WERI-Rb-1 (cell line): Measurements from ENCODE around the gene LRRC4C.
A peak's percentile ranks its signal among the peaks of the same experiment; 100 is the strongest.

Experiments
- DNase-seq: peaks from one replicate; pipeline ENCODE4 v3.0.0-alpha.2; 2020
- H3K27ac ChIP-seq: fragments of 250-450 bp; sonication (Bioruptor Pico); 2 replicates; pipeline ENCODE4 v1.5.1; 2020; ENCODE audit warnings: mild to moderate bottlenecking, moderate library complexity
- H3K27me3 ChIP-seq: fragments of 250-450 bp; sonication (Bioruptor Pico); 2 replicates; pipeline ENCODE4 v1.5.1; 2021; ENCODE audit warnings: mild to moderate bottlenecking, low read depth, moderate library complexity; ENCODE audit not compliant: insufficient read depth, severe bottlenecking
- H3K36me3 ChIP-seq: fragments of 250-450 bp; sonication (Bioruptor Pico); 2 replicates; pipeline ENCODE4 v1.5.1; 2020; ENCODE audit warnings: mild to moderate bottlenecking, moderate library complexity
- H3K4me3 ChIP-seq: 2 replicates; pipeline ENCODE4 v1.5.1; 2011; ENCODE audit warnings: low read depth, mild to moderate bottlenecking, control low read depth, low read length
- H3K9me3 ChIP-seq: fragments of 250-450 bp; sonication (Bioruptor Pico); 2 replicates; pipeline ENCODE4 v1.5.1; 2021; ENCODE audit warnings: mild to moderate bottlenecking, moderate library complexity; ENCODE audit not compliant: severe bottlenecking
- TF ChIP-seq, protein P1 (sequence below): IDR thresholded peaks from 2 replicates; pipeline ENCODE4 v1.5.1; 2011; ENCODE audit warnings: low read depth, mild to moderate bottlenecking, control low read depth, inconsistent platforms, low read length

Gene LRRC4C

GRCh38 chr11:40315122-40315521 lies 1144.3 kb downstream of the LRRC4C start:
- DNase-seq: no peak
- TF ChIP-seq, protein P1, sequence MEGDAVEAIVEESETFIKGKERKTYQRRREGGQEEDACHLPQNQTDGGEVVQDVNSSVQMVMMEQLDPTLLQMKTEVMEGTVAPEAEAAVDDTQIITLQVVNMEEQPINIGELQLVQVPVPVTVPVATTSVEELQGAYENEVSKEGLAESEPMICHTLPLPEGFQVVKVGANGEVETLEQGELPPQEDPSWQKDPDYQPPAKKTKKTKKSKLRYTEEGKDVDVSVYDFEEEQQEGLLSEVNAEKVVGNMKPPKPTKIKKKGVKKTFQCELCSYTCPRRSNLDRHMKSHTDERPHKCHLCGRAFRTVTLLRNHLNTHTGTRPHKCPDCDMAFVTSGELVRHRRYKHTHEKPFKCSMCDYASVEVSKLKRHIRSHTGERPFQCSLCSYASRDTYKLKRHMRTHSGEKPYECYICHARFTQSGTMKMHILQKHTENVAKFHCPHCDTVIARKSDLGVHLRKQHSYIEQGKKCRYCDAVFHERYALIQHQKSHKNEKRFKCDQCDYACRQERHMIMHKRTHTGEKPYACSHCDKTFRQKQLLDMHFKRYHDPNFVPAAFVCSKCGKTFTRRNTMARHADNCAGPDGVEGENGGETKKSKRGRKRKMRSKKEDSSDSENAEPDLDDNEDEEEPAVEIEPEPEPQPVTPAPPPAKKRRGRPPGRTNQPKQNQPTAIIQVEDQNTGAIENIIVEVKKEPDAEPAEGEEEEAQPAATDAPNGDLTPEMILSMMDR: no peak
- no peak overlapping the region for H3K27ac ChIP-seq
- no peaks in the 10 kb centered on the region for H3K36me3 ChIP-seq
- no peak overlapping the region for H3K4me3 ChIP-seq
- no peaks in the 10 kb centered on the region for H3K9me3 ChIP-seq
- H3K27me3 ChIP-seq: peaks cover 23% of the 10 kb centered on the region

DNA sequence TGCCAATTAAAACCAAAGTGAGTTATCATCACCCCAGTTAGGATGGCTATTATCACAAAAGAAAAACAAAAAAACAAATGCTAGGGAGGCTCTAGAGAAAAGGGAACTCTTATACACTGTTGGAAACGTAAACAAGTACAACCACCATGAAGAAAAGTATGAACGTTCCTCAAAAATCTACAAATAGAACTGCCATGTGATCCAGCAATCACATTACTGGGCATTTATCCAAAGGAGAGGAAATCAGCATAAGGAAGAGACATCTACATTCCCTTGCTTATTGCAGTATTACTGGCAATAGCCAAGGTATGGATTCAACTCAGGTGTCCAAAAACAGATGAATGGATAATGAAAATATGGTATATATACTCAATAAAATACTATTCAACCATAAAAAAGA lies 1145.1 kb downstream of the LRRC4C start:
- Histone ChIP-seq H3K9me3 (no peaks in the 10 kb centered on the region), H3K4me3 (no peak overlapping the region), H3K27ac (no peak overlapping the region), H3K36me3 (no peaks in the 10 kb centered on the region), H3K27me3 (peaks cover 26% of the 10 kb centered on the region)
- TF ChIP-seq, protein P1: no peak
- no peak for DNase-seq

- H3K4me3 ChIP-seq: no peak overlapping the region
- no peak for DNase-seq
- H3K36me3 ChIP-seq: no peaks in the 10 kb centered on the region
- TF ChIP-seq, protein P1: peak; percentile 66
- H3K27ac ChIP-seq: no peak overlapping the region
- peaks cover 33% of the 10 kb centered on the region for H3K27me3 ChIP-seq
- no peaks in the 10 kb centered on the region for H3K9me3 ChIP-seq
These were observed 1152.4 kb downstream of the LRRC4C start for GRCh38 chr11:40306938-40307548.

DNA sequence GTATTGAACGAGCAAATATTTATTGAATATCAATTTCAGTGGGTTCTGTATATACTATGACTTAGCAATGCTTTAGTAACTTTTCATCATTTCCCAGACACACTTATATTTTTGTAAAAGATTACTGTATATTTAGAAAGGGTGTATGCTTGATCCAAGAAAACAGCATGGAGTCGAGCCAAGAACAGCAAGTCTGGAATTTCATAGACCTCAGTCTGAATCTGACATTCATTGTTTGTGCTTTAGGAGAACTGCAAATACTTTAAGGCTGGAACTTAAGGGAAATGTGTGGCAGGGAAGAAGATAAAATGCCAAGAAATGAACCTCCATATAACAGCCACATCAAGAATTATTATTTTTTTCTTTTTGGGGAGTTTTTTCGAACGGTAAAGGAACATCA lies 1156.8 kb downstream of the LRRC4C start:
- TF ChIP-seq, protein P1: no peak
- no peaks in the 10 kb centered on the region for H3K36me3 ChIP-seq

GRCh38 chr11:40295466-40295865 lies 1164.0 kb downstream of the LRRC4C start:
- DNase-seq: no peak
- peaks cover 52% of the 10 kb centered on the region for H3K27me3 ChIP-seq
- no peak overlapping the region for H3K27ac ChIP-seq
- H3K4me3 ChIP-seq: no peak overlapping the region
- peaks cover 3% of the 10 kb centered on the region for H3K9me3 ChIP-seq
- TF ChIP-seq, protein P1: no peak
- H3K36me3 ChIP-seq: no peaks in the 10 kb centered on the region

More for the DNA sequence above, 1156.8 kb downstream of the LRRC4C start:
- no peaks in the 10 kb centered on the region for H3K9me3 ChIP-seq
- H3K27ac ChIP-seq: no peak overlapping the region
- no peak overlapping the region for H3K4me3 ChIP-seq
- DNase-seq: no peak
- H3K27me3 ChIP-seq: peaks cover 32% of the 10 kb centered on the region

- H3K9me3 ChIP-seq: peaks cover 3% of the 10 kb centered on the region
- H3K36me3 ChIP-seq: no peaks in the 10 kb centered on the region
- no peak overlapping the region for H3K27ac ChIP-seq
- TF ChIP-seq, protein P1: no peak
- no peak overlapping the region for H3K4me3 ChIP-seq
- no peak for DNase-seq
- H3K27me3 ChIP-seq: peaks cover 52% of the 10 kb centered on the region
These were observed 1164.7 kb downstream of the LRRC4C start for GRCh38 chr11:40294741-40295140.
